HG03342 (cell line): ENCODE measurements around the gene TRAF7.

Experiments
- ATAC-seq: cut with Tn5 transposase; IDR thresholded peaks from one replicate; pipeline ENCODE4 v1.9.1; 2021; ENCODE audit warnings: mild to moderate bottlenecking, moderate library complexity; ENCODE audit not compliant: unreplicated experiment

The TRAF7 gene

GRCh38 chr16:2163211-2163881 is 7.8 kb downstream of the TRAF7 start:
- no peak for ATAC-seq

- ATAC-seq = no peak
Observed at GRCh38 chr16:2165861-2166260, 10.3 kb downstream of the TRAF7 start.

- ATAC-seq = no peak
Observed at GRCh38 chr16:2166263-2167067, 10.9 kb downstream of the TRAF7 start.

- ATAC-seq = no peak
Observed at GRCh38 chr16:2167068-2167638, 11.6 kb downstream of the TRAF7 start.

DNA sequence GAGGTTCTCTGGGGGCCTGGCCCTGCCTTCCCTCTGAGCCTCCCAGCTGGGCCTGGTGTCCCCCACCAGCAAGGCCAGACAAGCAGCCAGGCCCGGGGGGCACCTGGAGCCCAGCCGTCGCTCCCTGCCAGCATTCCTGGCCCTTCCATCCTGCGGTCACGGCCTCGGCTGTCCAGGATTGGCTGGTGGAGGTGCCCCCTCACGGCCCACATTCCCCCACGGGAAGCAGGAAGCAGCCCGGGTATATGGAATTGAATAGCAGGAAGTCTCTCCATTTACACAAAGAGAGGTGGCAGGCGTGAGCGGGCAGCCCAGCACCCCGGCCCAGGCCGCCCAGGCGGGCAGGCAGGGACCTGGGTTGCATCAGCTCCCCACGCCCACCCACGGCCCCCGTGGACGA is 14.5 kb downstream of the TRAF7 start:
- ATAC-seq = no peak

DNA sequence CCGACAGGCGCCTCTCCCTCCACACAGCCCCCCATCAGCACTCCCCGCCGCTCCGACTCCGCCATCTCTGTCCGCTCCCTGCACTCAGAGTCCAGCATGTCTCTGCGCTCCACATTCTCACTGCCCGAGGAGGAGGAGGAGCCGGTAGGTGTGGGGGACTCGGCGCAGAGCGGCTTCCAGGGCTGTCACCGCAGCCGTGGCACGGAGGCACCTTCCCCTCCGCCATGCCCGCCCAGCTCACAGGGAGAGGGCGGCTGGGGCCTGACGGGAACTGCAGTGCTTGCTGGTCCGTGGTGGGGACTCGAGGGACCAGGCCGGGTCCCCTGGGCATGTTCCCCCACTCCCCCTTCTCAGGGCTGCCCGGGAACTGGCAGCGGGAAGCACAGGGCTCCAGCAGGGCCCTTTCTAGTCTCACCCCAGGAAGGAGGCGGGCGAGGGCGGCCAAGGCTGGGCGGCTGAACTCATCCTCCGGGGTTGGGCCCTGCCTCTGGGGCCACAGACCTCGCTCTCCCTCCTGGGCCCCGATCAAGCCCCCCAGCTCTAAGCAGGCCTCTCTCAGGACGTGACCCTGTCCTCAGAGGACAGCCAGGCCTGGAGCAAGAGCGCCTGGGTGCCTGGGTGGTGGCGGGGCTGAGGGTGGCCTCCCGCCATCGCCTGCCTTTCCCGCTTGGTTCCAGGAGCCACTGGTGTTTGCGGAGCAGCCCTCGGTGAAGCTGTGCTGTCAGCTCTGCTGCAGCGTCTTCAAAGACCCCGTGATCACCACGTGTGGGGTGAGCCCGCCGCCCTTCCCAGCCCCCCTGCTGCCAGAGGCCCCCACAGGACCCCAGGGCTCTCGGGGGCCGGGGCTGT is 15.2 kb downstream of the TRAF7 start:
- ATAC-seq = no peak

DNA sequence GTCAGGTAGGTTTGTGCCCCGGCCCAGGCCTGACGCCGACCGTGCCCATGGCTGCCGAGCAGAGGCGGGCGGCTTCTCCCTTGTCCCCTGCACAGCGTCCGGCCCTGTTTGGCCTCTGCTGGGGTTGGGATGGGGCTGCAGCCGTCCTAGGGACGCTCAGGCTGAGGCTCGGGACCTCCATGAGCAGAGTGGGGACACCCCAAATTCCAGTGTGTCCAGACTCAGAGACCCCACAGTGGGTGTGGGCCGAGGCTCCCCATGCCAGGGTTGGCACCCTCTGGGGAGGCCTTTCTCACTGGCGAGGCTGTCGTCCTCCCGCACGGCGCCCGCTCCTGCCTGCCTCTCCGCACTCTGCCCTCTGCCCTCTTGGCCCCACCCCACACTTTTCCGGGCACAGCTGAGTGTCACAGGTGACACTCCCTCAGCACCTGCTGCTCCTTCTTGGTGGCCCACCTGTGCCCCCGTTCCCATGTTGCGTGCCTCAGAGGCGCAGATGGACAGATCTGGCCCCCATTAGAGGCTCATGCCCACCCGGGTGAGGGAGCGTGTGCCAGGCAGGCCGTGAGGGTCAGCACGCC is 16.1 kb downstream of the TRAF7 start:
- ATAC-seq = no peak

GRCh38 chr16:2172688-2173335 is 17.2 kb downstream of the TRAF7 start:
- ATAC-seq = no peak

DNA sequence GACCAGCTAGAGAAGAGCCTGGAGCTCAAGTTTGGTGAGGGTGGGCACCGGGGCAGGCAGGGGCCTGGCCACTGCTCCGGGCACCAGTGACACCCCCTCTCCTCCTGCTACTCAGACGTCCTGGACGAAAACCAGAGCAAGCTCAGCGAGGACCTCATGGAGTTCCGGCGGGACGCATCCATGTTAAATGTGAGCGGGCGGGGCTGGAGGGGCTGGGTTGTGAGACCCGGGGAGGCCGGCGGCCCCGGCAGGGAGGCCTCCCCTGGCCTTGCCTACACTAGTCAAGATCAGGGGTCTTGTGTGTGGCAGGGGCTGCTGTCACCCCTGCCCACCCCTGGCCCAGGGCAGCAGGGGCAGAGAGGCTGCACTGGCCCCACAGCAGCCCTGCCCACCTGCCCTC is 17.8 kb downstream of the TRAF7 start:
- ATAC-seq = no peak

DNA sequence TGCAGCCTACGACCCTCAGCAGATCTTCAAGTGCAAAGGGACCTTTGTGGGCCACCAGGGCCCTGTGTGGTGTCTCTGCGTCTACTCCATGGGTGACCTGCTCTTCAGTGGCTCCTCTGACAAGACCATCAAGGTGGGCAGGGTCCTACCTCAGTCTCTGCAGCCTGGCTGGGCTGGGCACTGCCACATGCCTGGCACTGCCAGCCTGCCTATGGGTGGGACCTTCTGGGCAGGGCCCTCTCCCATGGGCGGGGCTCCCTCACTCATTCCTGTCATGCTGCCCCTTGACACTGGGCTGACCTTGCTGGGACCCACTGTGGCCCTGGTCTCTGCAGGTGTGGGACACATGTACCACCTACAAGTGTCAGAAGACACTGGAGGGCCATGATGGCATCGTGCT is 18.3 kb downstream of the TRAF7 start:
- no peak for ATAC-seq

DNA sequence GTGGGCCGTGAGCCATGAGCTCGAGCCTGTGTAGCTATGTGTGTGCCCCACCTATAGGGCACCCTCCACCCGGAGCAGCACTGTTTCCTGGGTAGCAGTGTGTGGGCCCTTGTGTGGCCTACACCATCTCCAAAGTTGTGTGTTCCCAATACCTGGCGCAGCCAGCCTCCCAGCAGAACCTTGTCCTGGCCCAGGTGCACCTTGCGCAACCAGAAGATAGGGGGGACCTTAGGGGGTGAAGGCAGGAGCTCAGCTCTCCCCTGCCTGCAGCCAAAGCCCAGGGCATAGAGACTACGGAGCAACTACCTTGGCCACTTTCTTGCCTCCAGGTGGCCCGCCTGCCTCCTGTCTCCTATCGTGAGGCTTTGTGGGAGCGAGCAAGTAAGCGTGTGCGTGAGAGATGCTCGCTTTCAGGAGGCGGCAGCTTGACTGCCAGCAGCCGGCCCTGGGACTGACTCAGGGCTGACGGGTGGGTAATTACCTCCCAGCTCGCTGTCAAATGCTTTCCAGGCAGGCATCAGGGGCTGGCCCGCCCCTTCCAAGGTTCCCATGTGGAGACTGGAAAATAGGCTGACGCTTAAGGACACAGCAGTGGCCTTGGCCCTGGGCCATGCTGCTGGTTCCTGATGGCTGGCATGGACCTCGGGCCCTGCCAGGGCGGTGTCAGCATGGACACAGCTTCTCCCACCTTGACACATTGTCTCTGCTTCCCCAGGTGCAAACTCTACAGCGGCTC is 19.0 kb downstream of the TRAF7 start:
- no peak for ATAC-seq

DNA sequence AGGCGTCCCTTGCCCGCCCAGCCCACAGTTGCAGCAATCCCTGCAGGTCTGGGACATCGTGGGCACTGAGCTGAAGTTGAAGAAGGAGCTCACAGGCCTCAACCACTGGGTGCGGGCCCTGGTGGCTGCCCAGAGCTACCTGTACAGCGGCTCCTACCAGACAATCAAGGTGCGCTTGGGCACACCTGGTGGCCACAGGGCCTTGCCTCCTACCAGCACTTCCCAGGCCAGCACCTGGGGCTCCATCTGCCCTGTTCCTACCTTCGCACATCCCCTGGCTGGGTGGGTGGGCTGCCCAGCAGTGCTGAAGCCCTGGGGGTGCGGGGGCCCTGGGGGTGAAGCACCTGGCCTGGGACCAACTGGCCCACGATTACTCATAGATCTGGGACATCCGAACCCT is 19.9 kb downstream of the TRAF7 start:
- ATAC-seq = no peak

GRCh38 chr16:2176047-2176446 is 20.5 kb downstream of the TRAF7 start:
- ATAC-seq = no peak

DNA sequence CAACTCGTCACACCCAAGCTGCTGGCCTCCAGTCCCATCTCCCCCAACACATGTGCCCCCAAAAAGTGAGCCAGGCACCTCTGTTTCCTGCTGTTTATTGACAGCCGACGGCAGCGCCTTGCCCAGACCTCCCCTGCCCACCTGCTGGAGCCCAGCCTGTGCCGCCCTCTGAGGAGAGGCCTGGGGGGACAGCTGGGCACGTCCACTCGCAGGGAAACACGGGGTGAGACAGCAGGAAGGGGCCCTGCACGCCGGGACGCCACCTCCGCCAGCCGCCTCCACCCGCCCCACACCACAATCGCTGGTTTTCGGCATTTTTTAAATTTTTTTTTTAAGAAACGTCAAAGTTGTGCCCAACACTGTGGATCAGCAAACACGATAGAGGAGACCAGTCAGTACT is 21.5 kb downstream of the TRAF7 start:
- no peak for ATAC-seq

GRCh38 chr16:2177561-2177960 is 22.0 kb downstream of the TRAF7 start:
- ATAC-seq = no peak

DNA sequence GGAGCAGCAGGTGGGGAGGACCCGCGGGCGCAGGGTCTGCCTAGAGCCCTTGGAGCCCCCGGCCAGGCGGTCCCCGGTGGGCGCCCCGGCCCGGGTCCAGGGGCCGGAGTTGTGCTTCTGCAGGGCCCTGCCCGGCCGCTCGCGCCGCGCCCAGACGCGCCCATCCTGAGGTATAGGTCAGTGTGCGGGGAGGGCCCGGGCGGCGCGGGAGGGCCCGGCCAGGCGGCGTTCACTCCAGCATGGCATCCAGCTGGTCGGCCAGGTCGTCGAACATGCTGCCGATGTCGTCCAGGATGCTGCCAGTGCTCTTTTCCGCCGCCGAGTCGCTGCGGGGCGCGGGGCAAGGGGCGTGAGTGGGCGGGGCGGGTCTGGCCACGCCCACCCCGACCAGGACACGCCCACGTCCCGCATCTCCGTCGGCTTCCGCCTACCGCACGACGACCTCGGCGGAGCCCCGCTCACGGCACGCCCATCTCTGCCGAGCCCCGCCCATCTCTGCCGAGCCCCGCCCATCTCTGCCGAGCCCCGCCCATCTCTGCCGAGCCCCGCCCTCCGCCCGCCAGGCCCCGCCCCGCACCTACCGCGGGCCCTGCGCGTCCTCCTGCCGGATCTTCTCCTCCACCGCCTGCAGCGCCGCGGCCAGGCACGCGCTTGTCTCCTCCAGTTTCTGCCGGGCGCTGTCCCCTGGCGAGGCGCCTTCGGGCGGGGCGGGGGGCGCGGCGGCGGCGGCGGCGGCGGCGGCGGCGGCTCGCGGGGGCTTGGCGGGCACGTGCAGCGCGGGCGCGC is 22.9 kb downstream of the TRAF7 start:
- no peak for ATAC-seq

- no peak for ATAC-seq
Observed at GRCh38 chr16:2179107-2179501, 23.5 kb downstream of the TRAF7 start.

GRCh38 chr16:2179576-2179975 is 24.0 kb downstream of the TRAF7 start:
- ATAC-seq = no peak

DNA sequence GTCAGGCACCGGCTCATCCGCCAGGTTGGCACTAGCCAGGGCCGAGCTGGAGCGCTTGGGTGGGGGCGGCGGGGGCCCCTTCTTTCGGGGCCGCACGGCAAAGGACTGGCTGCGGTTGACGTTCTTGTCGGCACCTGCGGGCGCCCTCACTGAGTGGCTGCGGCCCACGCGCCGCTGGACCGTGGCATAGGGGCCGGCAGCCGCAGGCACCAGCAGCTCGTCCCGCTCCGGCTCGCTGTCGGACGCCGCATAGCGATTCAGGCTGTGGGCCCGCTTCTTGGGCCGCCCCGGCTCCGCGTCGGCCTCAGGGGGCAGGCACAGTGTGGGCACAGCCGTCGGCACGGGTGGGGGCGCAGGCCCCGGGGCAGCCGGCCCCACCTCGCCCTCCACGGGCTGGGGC is 24.9 kb downstream of the TRAF7 start:
- no peak for ATAC-seq
